ACC112 (cell line): Measurements from ENCODE around the gene SPATA31A3.
"Not testable (repeated sequence)": the region's sequence is repeated elsewhere in the genome, so short reads cannot be mapped to it uniquely, and the experiment has no call there.

Experiments used
- H2AFZ ChIP-seq: fragments of 200-600 bp; sonication (generic); one replicate; pipeline ENCODE4 v1.6.0; 2017; ENCODE audit warnings: antibody characterized with exemption, low read length; ENCODE audit not compliant: unreplicated experiment
- H3K27ac ChIP-seq: fragments of 200-600 bp; sonication (generic); 2 replicates; pipeline ENCODE4 v1.5.1; 2014; ENCODE audit warnings: low read depth, mild to moderate bottlenecking, antibody characterized with exemption, low read length, moderate library complexity
- H3K27me3 ChIP-seq: fragments of 200-600 bp; sonication (generic); 2 replicates; pipeline ENCODE4 v1.6.1; 2014; ENCODE audit warnings: mild to moderate bottlenecking, antibody characterized with exemption, low read length, moderate library complexity, mixed read lengths; ENCODE audit not compliant: insufficient read depth
- H3K36me3 ChIP-seq: fragments of 200-600 bp; sonication (generic); 2 replicates; pipeline ENCODE4 v1.6.1; 2016; ENCODE audit warnings: mild to moderate bottlenecking, antibody characterized with exemption, low read length, moderate library complexity, mixed read lengths; ENCODE audit not compliant: insufficient read depth
- H3K4me1 ChIP-seq: fragments of 200-600 bp; sonication (generic); one replicate; pipeline ENCODE4 v1.6.1; 2016; ENCODE audit warnings: low read length, mixed read lengths; ENCODE audit not compliant: insufficient read depth, unreplicated experiment, control insufficient read depth
- H3K4me3 ChIP-seq: fragments of 200-600 bp; sonication (generic); 2 replicates; pipeline ENCODE4 v1.5.1; 2014; ENCODE audit warnings: mild to moderate bottlenecking, low read depth, low read length
- H3K79me2 ChIP-seq: fragments of 200-600 bp; sonication (generic); one replicate; pipeline ENCODE4 v1.6.0; 2016; ENCODE audit warnings: low read length; ENCODE audit not compliant: control insufficient read depth, unreplicated experiment, insufficient read depth

The SPATA31A3 gene

DNA sequence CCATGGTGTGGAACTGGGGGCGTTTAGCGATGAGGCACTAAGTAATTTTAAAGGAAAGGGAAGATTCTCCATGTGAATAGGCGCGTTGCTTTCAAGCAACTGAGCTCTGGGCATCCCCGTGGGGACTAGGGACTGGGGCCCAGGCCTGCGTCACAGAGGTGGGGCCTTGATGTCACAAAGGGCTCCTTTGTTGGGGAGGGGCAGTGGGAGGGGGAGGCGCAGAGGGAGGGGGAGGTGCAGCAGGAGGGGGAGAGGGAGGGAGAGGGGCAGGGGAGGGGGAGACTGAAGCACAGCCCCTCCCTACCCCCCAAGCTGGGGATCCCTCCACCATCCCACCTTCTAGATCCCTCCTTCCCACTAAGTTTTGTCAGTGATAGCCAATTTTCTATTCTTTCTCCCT lies at the start of gene SPATA31A3:
Gene SPATA31A3, minus strand, starts transcription at position 101 of the 400 bp plus-strand sequence. Its CDS starts 29 bp downstream, at position 72.
- not testable (repeated sequence) for H3K79me2 ChIP-seq, H3K4me1 ChIP-seq, H2AFZ ChIP-seq, H3K36me3 ChIP-seq, H3K4me3 ChIP-seq, H3K27me3 ChIP-seq, H3K27ac ChIP-seq

GRCh38 chr9:66952576-66952975 lies 39.8 kb downstream of the SPATA31A3 start:
- not testable (repeated sequence) for H3K27ac ChIP-seq, H2AFZ ChIP-seq, H3K79me2 ChIP-seq, H3K4me1 ChIP-seq, H3K36me3 ChIP-seq, H3K4me3 ChIP-seq, H3K27me3 ChIP-seq

DNA sequence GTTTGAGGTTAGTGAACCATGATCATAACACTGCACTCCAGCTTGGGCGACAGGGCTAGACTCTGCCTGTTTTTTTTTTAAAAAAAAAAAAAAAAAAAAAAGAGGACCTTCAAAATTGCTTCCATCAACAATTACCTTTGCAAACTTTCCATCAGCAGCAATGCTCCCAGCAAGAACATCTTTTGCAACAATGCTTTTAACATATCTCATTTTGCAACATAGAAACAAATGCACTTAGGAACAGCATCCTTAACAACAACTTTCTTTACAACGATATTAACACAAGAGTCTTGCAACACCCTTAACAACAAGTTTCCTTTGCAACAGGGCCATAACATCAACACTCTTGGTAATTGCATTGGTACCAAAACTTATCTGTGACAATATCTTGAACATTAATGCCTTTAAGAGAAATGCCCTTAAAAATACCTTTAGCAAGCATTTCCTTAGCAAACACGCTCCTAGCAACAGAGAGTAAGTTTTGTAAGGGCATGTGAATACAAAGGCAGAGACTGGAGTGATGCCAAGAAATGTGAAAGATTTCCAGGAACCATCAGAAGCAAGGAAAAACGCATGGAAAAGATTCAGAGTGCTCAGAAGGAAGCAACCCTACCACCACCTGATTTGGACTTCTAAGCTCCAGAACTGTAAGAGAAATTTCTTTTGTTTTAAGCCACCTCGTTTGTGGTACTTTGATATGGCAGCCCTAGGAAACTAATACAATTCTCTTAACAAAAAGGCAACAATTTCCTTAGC lies 49.8 kb downstream of the SPATA31A3 start:
- H2AFZ ChIP-seq, H3K36me3 ChIP-seq, H3K79me2 ChIP-seq, H3K4me3 ChIP-seq, H3K27ac ChIP-seq, H3K27me3 ChIP-seq, H3K4me1 ChIP-seq: not testable (repeated sequence)

DNA sequence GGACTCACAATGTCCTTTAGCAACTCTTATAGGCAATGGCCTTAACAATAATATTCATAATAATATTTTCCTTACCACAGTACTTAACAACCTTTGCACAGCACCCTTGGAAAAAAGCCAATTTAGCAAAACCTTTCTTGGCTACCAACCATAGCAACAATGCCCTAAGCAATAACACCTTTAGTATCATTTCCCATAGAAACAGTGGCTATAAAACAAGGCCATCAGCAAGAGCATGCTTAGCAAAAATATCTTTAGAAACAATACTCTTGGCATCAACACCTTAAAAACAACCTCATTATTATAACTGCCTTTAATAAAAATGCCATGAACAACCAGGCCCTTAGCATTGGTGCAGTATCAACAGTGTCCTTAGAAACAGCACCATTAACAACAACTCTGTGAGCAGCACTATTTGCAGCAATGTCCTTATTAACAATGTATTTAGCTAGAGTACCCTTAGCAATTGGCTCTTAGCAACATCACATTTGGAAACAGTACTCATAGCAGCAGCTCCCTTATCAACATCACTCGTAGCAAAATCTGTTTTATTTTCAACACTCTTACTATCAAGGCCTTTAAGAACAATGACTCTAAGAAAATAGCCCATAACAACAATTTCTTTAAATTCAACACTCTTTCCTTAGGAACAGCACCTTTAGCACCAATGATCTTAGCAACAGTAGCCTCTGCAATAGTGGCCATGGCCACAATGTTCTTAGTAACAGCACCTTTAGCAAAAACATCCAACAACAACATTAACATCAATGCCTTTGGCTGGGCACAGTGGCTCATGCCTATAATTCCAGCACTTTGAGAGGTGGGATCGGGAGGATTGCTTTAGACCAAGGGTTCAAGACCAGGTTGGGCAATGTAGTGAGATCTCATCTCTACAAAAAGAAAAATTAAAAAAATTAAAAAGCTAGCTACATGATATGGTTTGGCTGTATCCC lies 52.2 kb downstream of the SPATA31A3 start:
- H3K79me2 ChIP-seq, H3K36me3 ChIP-seq, H3K4me1 ChIP-seq, H2AFZ ChIP-seq, H3K4me3 ChIP-seq, H3K27me3 ChIP-seq, H3K27ac ChIP-seq: not testable (repeated sequence)

DNA sequence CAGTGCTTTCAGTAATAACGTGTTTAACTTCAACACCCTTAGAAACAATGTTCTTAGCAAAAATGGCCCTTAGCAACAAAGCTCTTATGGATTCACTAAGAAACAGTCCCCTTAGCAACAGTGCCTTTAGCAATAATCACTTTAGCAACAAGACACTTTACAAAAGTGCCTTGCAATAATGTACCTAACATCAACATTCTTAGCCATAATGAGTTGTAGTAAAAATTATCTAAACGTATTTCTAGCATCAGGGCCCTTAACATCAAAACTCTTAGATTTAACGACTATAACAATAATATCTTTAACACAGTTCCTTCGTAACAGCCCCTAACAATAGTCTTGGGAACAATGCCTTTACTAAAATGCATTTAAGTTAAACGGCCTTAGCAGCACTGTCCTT lies 54.0 kb downstream of the SPATA31A3 start:
- not testable (repeated sequence) for H3K4me1 ChIP-seq, H3K27me3 ChIP-seq, H3K79me2 ChIP-seq, H3K36me3 ChIP-seq, H3K4me3 ChIP-seq, H2AFZ ChIP-seq, H3K27ac ChIP-seq

GRCh38 chr9:66937662-66938061 lies 54.7 kb downstream of the SPATA31A3 start:
- not testable (repeated sequence) for H2AFZ ChIP-seq, H3K4me1 ChIP-seq, H3K4me3 ChIP-seq, H3K79me2 ChIP-seq, H3K36me3 ChIP-seq, H3K27me3 ChIP-seq, H3K27ac ChIP-seq
